HUES48 (cell line): Measurements from ENCODE around the gene EGLN3.

ENCODE experiments used
- H3K27ac ChIP-seq: one replicate; pipeline ENCODE4 v1.7.0; 2013; ENCODE audit warnings: low read depth, low read length, inconsistent platforms
- H3K27me3 ChIP-seq: 2 replicates; pipeline ENCODE4 v1.6.1; 2013; ENCODE audit warnings: mild to moderate bottlenecking, low read length; ENCODE audit not compliant: control insufficient read depth, insufficient read depth
- H3K36me3 ChIP-seq: 2 replicates; pipeline ENCODE4 v1.6.1; 2013; ENCODE audit warnings: low read length; ENCODE audit not compliant: control insufficient read depth, insufficient read depth
- H3K4me1 ChIP-seq: 2 replicates; pipeline ENCODE4 v1.6.1; 2013; ENCODE audit warnings: mild to moderate bottlenecking, low read length; ENCODE audit not compliant: control insufficient read depth, insufficient read depth
- H3K4me3 ChIP-seq: 2 replicates; pipeline ENCODE4 v1.5.1; 2013; ENCODE audit warnings: mild to moderate bottlenecking, low read depth, low read length
- H3K9ac ChIP-seq: 2 replicates; pipeline ENCODE4 v1.6.1; 2013; ENCODE audit warnings: mild to moderate bottlenecking, low read depth, low read length, moderate library complexity
- H3K9me3 ChIP-seq: 2 replicates; pipeline ENCODE4 v1.6.1; 2013; ENCODE audit warnings: low read length; ENCODE audit not compliant: control insufficient read depth, insufficient read depth

EGLN3 gene

GRCh38 chr14:33925235-33925634, 25.6 kb downstream of the EGLN3 start:
- Histone ChIP-seq H3K27me3 (no peaks in the 10 kb centered on the region), H3K9me3 (no peaks in the 10 kb centered on the region)

GRCh38 chr14:33924566-33925100, 26.2 kb downstream of the EGLN3 start:
- H3K9me3 ChIP-seq: no peaks in the 10 kb centered on the region
- peaks cover 20% of the 10 kb centered on the region for H3K4me1 ChIP-seq
- no peak overlapping the region for H3K4me3 ChIP-seq
- no peaks in the 10 kb centered on the region for H3K27me3 ChIP-seq
- H3K27ac ChIP-seq: no peak overlapping the region
- peaks cover 59% of the 10 kb centered on the region for H3K36me3 ChIP-seq
- H3K9ac ChIP-seq: no peak overlapping the region

More at GRCh38 chr14:33925235-33925634, 25.6 kb downstream of the EGLN3 start:
- Histone ChIP-seq H3K36me3 (peaks cover 65% of the 10 kb centered on the region), H3K4me3 (no peak overlapping the region), H3K4me1 (peaks cover 20% of the 10 kb centered on the region), H3K27ac (no peak overlapping the region), H3K9ac (no peak overlapping the region)

GRCh38 chr14:33922125-33922524, 28.7 kb downstream of the EGLN3 start:
- Histone ChIP-seq H3K9ac (no peak overlapping the region), H3K4me1 (peaks cover 28% of the 10 kb centered on the region), H3K27ac (no peak overlapping the region), H3K9me3 (no peaks in the 10 kb centered on the region), H3K27me3 (no peaks in the 10 kb centered on the region), H3K36me3 (peaks cover 38% of the 10 kb centered on the region), H3K4me3 (no peak overlapping the region)

DNA sequence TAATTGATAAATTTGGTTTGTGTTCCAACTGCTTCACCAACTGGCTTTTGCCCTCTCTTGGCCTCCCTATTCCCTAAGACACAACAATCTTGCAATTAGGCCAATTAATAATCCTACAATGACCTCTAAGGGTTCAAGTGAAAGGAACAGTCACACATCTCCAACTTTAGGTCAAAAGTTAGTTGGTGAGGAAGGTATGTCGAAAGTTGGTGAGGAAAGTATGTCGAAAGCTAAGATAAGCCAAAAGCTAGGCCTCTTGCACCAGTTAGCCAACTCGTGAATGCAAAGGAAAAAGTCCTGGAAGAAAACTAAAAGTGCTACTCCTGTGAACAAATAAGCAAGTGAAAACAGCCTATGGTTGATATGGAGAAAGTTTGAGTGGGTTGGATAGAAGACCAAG, 32.6 kb downstream of the EGLN3 start:
- no peaks in the 10 kb centered on the region for H3K9me3 ChIP-seq
- peaks cover 26% of the 10 kb centered on the region for H3K4me1 ChIP-seq
- H3K27me3 ChIP-seq: no peaks in the 10 kb centered on the region
- peaks cover 8% of the 10 kb centered on the region; the same call in 1 of the 2 replicates for H3K36me3 ChIP-seq
- H3K9ac ChIP-seq: no peak overlapping the region
- H3K4me3 ChIP-seq: no peak overlapping the region
- no peak overlapping the region for H3K27ac ChIP-seq

DNA sequence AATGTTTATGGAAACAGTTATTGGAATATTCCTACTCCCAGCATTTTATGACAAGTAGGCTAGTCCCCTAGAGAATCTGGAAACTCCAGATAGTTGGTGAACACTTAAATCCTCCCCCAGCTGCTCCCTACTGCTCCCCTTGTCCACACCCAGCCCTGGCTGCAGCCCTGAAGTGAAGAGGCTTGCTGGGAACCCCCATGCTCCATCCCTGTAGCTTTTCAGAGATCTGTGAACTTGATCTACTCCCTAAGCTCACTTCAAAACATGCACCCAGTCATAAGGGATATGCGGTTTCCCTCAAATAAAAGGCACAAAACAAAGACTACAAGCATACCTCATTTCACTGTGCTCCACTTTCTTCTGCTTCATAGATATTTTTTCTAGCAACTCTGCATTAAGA, 33.2 kb downstream of the EGLN3 start:
- Histone ChIP-seq H3K36me3 (peaks cover 8% of the 10 kb centered on the region; the same call in 1 of the 2 replicates), H3K9me3 (no peaks in the 10 kb centered on the region), H3K4me3 (no peak overlapping the region), H3K9ac (no peak overlapping the region), H3K27me3 (no peaks in the 10 kb centered on the region), H3K4me1 (peaks cover 20% of the 10 kb centered on the region), H3K27ac (peak overlapping the region; percentile 51)

DNA sequence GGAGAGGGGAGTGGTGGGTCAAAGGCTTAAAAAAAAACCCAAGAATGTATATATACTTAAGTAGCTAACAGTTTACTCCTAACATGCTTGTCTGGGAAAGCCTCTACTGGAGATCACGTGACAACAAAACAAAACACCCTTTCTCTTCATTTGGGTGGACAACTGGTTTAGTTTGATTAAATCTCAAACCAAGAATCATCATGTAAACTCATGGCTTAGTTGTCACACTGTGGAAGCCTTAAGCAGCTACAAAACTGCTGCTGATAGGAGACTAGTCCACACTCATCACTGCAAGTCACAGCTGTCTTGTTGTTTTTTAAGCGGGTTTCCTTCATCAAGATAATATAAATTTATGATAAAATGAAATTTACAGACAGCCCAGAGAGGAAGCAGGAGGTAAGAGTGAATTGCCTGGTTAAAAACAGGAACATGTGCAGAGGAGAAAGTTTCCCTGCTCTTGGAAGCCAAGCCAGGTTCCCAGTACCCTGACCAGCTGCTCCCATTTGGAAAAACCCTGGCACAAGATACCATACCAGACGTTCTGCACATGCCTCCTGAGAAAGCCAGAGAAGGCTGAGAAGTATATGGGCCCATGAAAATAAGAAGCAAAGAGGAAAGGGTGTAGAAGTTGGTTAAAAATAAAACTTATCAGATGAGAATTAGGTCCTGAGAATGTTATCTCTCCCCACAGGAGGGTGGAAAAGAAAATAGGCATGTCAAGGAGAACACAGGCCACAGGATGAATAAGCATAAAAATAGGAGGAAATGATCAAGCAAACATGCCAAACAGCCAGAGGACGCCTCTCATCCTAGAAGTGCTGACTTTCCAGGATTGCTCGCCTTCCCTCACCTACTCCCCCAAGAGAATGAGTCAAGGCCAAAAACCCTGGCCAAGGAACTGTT, 34.0 kb downstream of the EGLN3 start:
- Histone ChIP-seq H3K4me3 (no peak overlapping the region), H3K27me3 (no peaks in the 10 kb centered on the region), H3K9ac (no peak overlapping the region)

DNA sequence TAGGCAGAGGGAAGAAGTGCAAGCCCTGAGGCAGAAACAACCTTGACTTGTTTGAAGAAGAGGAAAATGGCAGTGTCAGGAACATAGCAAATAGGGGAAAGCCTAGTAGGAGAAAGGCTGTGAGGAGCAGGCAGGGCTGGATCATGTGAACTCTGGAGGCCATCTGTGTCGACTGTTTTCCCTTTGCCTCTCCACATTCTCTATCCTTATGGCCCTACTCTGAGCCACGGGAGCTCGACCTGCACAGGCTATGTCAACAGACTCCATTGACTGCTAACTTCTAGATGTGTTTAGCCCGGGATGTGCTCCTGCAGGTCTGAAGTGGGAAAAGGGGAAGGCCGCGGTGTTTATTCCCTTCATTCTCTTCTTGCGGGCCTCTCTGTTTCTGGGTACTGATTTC, 35.2 kb downstream of the EGLN3 start:
- Histone ChIP-seq H3K27me3 (no peaks in the 10 kb centered on the region), H3K4me3 (no peak overlapping the region), H3K9me3 (no peaks in the 10 kb centered on the region)

More for the DNA sequence above, 34.0 kb downstream of the EGLN3 start:
- H3K9me3 ChIP-seq: no peaks in the 10 kb centered on the region
- peaks cover 13% of the 10 kb centered on the region for H3K4me1 ChIP-seq
- peaks cover 5% of the 10 kb centered on the region; the same call in 1 of the 2 replicates for H3K36me3 ChIP-seq
- peak overlapping the region; percentile 51 for H3K27ac ChIP-seq

DNA sequence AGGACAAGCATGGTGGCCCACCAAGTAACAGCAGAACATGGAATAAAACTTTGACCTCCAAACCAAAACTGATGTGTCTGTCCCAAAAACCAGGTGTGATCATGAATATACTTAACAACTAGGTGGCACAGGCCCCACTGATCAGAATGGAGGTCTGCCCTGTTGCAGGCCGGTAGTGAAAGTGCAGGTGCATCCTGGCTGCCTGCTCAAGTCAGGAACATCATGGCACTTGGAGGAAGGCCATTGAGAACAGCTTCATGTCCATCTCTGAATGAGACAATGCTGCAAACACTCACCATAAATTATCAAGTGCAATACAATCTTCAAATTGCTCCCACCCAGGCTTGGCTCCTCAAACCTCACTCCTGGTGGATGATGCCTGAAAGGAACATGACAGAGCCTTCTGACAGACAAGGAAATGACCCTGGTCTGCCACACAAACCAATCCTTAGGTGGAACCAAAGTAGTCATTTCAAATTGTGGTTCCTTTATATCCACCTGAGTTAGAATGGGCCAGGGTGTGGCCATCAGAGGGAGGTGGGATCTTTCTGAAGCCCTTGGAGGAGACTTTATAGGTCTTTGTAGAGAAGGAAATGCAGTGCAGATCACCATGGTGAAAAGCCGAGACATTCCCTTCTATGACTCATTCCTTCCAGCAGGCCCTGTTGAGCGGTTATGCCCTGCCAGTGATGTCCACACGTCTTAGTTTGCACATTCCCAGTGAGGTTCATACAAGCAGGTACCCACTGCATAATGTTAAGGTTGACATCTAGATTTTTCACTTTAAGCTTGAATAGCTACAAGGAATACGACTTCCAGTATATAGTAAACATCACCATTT, 36.0 kb downstream of the EGLN3 start:
- Histone ChIP-seq H3K4me3 (no peak overlapping the region), H3K9ac (no peak overlapping the region), H3K27ac (no peak overlapping the region), H3K9me3 (no peaks in the 10 kb centered on the region), H3K36me3 (no peaks in the 10 kb centered on the region), H3K4me1 (peaks cover 14% of the 10 kb centered on the region), H3K27me3 (no peaks in the 10 kb centered on the region)

More for the DNA sequence above, 35.2 kb downstream of the EGLN3 start:
- no peak overlapping the region for H3K27ac ChIP-seq
- H3K9ac ChIP-seq: no peak overlapping the region
- H3K36me3 ChIP-seq: no peaks in the 10 kb centered on the region
- H3K4me1 ChIP-seq: peaks cover 12% of the 10 kb centered on the region

DNA sequence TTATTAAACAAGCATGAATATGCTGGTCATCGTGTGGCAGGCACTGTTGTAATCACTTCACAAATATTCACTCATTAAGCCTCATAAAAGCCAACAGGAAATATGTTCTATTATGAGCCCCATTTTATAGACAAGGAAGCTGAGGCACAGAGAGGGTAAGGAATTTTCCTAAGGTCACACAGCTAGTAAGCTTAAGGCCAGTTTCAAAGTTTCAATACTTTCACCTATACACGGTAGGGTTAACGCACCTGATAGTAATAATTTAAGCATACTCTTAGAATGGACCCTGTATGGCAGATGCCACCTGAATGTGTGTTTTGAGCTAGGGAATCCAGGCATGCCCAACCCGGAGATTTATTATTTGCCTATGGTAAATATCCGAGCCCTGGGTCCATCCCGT, 39.8 kb downstream of the EGLN3 start:
- Histone ChIP-seq H3K9ac (no peak overlapping the region), H3K27me3 (no peaks in the 10 kb centered on the region), H3K4me3 (no peak overlapping the region), H3K9me3 (no peaks in the 10 kb centered on the region), H3K4me1 (0 out of 2 replicates have a peak, but pooled peaks cover 2% of the 10 kb centered on the region), H3K36me3 (no peaks in the 10 kb centered on the region), H3K27ac (no peak overlapping the region)

GRCh38 chr14:33910435-33910834, 40.4 kb downstream of the EGLN3 start:
- Histone ChIP-seq H3K27ac (no peak overlapping the region), H3K36me3 (no peaks in the 10 kb centered on the region), H3K27me3 (no peaks in the 10 kb centered on the region), H3K9me3 (no peaks in the 10 kb centered on the region), H3K4me3 (no peak overlapping the region), H3K4me1 (0 out of 2 replicates have a peak, but pooled peaks cover 2% of the 10 kb centered on the region), H3K9ac (no peak overlapping the region)
